ENCODE measurements around the gene ANKRD34C.

GRCh38 chr15:79315623-79316328 is 33.3 kb downstream of the ANKRD34C start:
- no peak for TF ChIP-seq CTCF (IDR thresholded peaks at IDR 0.05)
- TF ChIP-seq E2F1 (CRISPR knock-in tag; IDR thresholded peaks at IDR 0.05), result no peak
- TF ChIP-seq SP1 (CRISPR knock-in tag; conservative IDR thresholded peaks at IDR 0.05), result no peak
- TF ChIP-seq CREM (CRISPR knock-in tag; IDR thresholded peaks at IDR 0.05), result no peak
- no peak for TF ChIP-seq ATF3 (CRISPR knock-in tag; conservative IDR thresholded peaks at IDR 0.05)
- no peak for TF ChIP-seq NFATC4 (CRISPR knock-in tag; IDR thresholded peaks at IDR 0.05)
- no peak for TF ChIP-seq HMGXB4 (CRISPR knock-in tag; IDR thresholded peaks at IDR 0.05)
- no peak for TF ChIP-seq ETV6 (CRISPR knock-in tag; IDR thresholded peaks at IDR 0.05)

Data from WTC11 (cell line).